ENCODE measurements around the gene FOXC1. TPM values are rescaled to one million over a fixed set of nuclear protein-coding genes. Genes with fewer than 3 reads are reported as not detected.

FOXC1 gene
- total RNA-seq, 1 donor from 2014 or later: 0.45 TPM

GRCh38 chr6:1598886-1599285 lies 10.8 kb upstream of the FOXC1 start:
- Histone ChIP-seq H3K9ac (no peak overlapping the region), H3K4me1 (peaks cover 15% of the 10 kb centered on the region), H3K27ac (no peak overlapping the region), H3K79me2 (ENCODE audit: low read depth) (no peaks in the 10 kb centered on the region), H3K36me3 (no peaks in the 10 kb centered on the region), H3K9me3 (ENCODE audit: low read depth) (no peaks in the 10 kb centered on the region), H3K4me2 (no peak overlapping the region), H4K20me1 (ENCODE audit: low read depth) (no peaks in the 10 kb centered on the region), H2AFZ (replicated peaks) (no peak overlapping the region), H3K4me3 (no peak overlapping the region), H3F3A (ENCODE audit: low read depth) (no peaks in the 10 kb centered on the region), H3K27me3 (peaks cover 52% of the 10 kb centered on the region)
- Mint-ChIP-seq H3K27me3 (ENCODE audit: insufficient read depth, low read depth) (peaks cover 16% of the 10 kb centered on the region), H3K27ac (no peak overlapping the region), H3K36me3 (no peaks in the 10 kb centered on the region), H3K4me3 (no peak overlapping the region), H3K9me3 (no peaks in the 10 kb centered on the region), H3K4me1 (peaks cover 33% of the 10 kb centered on the region)
- TF ChIP-seq CTCF (IDR thresholded peaks at IDR 0.05) (no peak), EZH2 (IDR thresholded peaks at IDR 0.05) (no peak), EZH2phosphoT487 (IDR thresholded peaks at IDR 0.05) (no peak)
- DNase-seq (ENCODE audit: low spot score): no peak

DNA sequence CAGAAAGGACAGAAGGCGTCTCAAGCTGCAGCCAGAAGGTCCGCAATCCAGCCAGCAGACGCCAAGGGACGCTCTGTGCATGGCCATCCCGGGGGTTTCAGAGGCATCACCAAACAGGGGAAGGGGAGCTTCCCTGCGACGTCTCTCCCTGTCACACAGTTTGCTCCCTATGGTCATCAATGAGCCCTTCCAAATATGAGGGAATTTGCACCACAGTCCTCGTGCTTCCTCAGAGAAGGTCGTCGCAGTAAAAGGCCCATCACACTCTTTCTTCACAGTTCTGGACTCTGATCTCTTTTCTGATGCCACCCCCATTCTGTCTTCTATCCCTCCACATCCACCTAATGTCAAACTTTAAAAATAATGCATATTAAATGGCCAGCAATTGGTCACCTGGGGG lies 10.2 kb upstream of the FOXC1 start:
- Histone ChIP-seq H3K4me3 (no peak overlapping the region), H3K9me3 (ENCODE audit: low read depth) (no peaks in the 10 kb centered on the region), H4K20me1 (ENCODE audit: low read depth) (no peaks in the 10 kb centered on the region), H3K79me2 (ENCODE audit: low read depth) (no peaks in the 10 kb centered on the region), H3K4me1 (peaks cover 17% of the 10 kb centered on the region), H3K27ac (no peak overlapping the region), H3K36me3 (no peaks in the 10 kb centered on the region), H3F3A (ENCODE audit: low read depth) (no peaks in the 10 kb centered on the region), H2AFZ (replicated peaks) (no peak overlapping the region), H3K4me2 (no peak overlapping the region), H3K27me3 (peaks cover 53% of the 10 kb centered on the region), H3K9ac (no peak overlapping the region)
- H3K36me3 Mint-ChIP-seq: no peaks in the 10 kb centered on the region
- TF ChIP-seq CTCF (IDR thresholded peaks at IDR 0.05) (no peak), EZH2 (IDR thresholded peaks at IDR 0.05) (no peak), EZH2phosphoT487 (IDR thresholded peaks at IDR 0.05) (no peak)
- H3K4me1 Mint-ChIP-seq: peaks cover 32% of the 10 kb centered on the region
- H3K27me3 Mint-ChIP-seq (ENCODE audit: insufficient read depth, low read depth): peaks cover 18% of the 10 kb centered on the region
- H3K4me3 Mint-ChIP-seq: no peak overlapping the region
- no peak for DNase-seq (ENCODE audit: low spot score)
- H3K27ac Mint-ChIP-seq: no peak overlapping the region
- no peaks in the 10 kb centered on the region for H3K9me3 Mint-ChIP-seq

- no peaks in the 10 kb centered on the region for H3K9me3 ChIP-seq (ENCODE audit: low read depth)
- Mint-ChIP-seq H3K4me1 (peaks cover 32% of the 10 kb centered on the region), H3K9me3 (no peaks in the 10 kb centered on the region), H3K27me3 (ENCODE audit: insufficient read depth, low read depth) (peaks cover 18% of the 10 kb centered on the region), H3K36me3 (no peaks in the 10 kb centered on the region), H3K27ac (no peak overlapping the region), H3K4me3 (no peak overlapping the region)
- no peak for DNase-seq (ENCODE audit: low spot score)
- peaks cover 53% of the 10 kb centered on the region for H3K27me3 ChIP-seq
- H2AFZ ChIP-seq (replicated peaks): no peak overlapping the region
- H3K4me3 ChIP-seq: no peak overlapping the region
- no peaks in the 10 kb centered on the region for H3F3A ChIP-seq (ENCODE audit: low read depth)
- no peak overlapping the region for H3K9ac ChIP-seq
- H3K4me1 ChIP-seq: peaks cover 17% of the 10 kb centered on the region
- H3K79me2 ChIP-seq (ENCODE audit: low read depth): no peaks in the 10 kb centered on the region
- peaks cover 1% of the 10 kb centered on the region for H4K20me1 ChIP-seq (ENCODE audit: low read depth)
- TF ChIP-seq EZH2 (IDR thresholded peaks at IDR 0.05) (no peak), EZH2phosphoT487 (IDR thresholded peaks at IDR 0.05) (no peak), CTCF (IDR thresholded peaks at IDR 0.05) (no peak)
- H3K27ac ChIP-seq: no peak overlapping the region
- no peak overlapping the region for H3K4me2 ChIP-seq
- no peaks in the 10 kb centered on the region for H3K36me3 ChIP-seq
Measured at GRCh38 chr6:1600063-1600763, 9.5 kb upstream of the FOXC1 start.

Data from neural progenitor cell (in vitro differentiated cells).